IPS DF 6.9 (cell line): Measurements from ENCODE around the gene COA3.
"Not testable (repeated sequence)": the region's sequence is repeated elsewhere in the genome, so short reads cannot be mapped to it uniquely, and the experiment has no call there.

Experiments used
- DNase-seq: peaks from one replicate; pipeline ENCODE4 v3.0.0-alpha.2; 2013; ENCODE audit warnings: low read depth, low spot score
- H3K27ac ChIP-seq: one replicate; pipeline ENCODE4 v1.5.1; 2013; ENCODE audit warnings: low read length, control low read depth
- H3K27me3 ChIP-seq: 2 replicates; pipeline ENCODE4 v1.6.1; 2013; ENCODE audit warnings: mild to moderate bottlenecking, low read length; ENCODE audit not compliant: control insufficient read depth, insufficient read depth
- H3K36me3 ChIP-seq: 2 replicates; pipeline ENCODE4 v1.6.1; 2013; ENCODE audit warnings: low read length; ENCODE audit not compliant: control insufficient read depth, insufficient read depth
- H3K4me1 ChIP-seq: 2 replicates; pipeline ENCODE4 v1.6.1; 2013; ENCODE audit warnings: low read length; ENCODE audit not compliant: control insufficient read depth, insufficient read depth
- H3K4me3 ChIP-seq: 2 replicates; pipeline ENCODE4 v1.5.1; 2013; ENCODE audit warnings: mild to moderate bottlenecking, low read length
- H3K9me3 ChIP-seq: 2 replicates; pipeline ENCODE4 v1.6.1; 2013; ENCODE audit warnings: low read length, inconsistent platforms; ENCODE audit not compliant: control insufficient read depth, insufficient read depth
- WGBS: extraction: QIAGEN DNeasy Blood & Tissue Kit; methylation state at CpG from one replicate; pipeline ENCODE4 v1.1.7; 2013; ENCODE audit warnings: mixed read lengths, missing lambda C conversion rate; ENCODE audit not compliant: insufficient read length, insufficient coverage; 5-methylcytosine and 5-hydroxymethylcytosine counted together

The COA3 gene

GRCh38 chr17:42780851-42781638 is 17.5 kb downstream of the COA3 start:
- no CpG with 5 or more reads among the region's 39 CpGs for WGBS
- Histone ChIP-seq H3K27ac (no peak overlapping the region), H3K27me3 (peaks cover 9% of the 10 kb centered on the region; the same call in 1 of the 2 replicates)

GRCh38 chr17:42779936-42780850 is 18.3 kb downstream of the COA3 start, which contains the start of gene WNK4:
TSS of gene WNK4 (plus strand) at chr17:42780610. CDS start at chr17:42780699, 89 bp downstream.
- peak within 1 kb of the TSS; percentile 59 for H3K4me3 ChIP-seq
- H3K36me3 ChIP-seq = peaks cover 7% of the 10 kb centered on the region
- no peaks in the 10 kb centered on the region for H3K9me3 ChIP-seq
- H3K4me1 ChIP-seq = peaks cover 4% of the 10 kb centered on the region
- no peak within 1 kb of the TSS for H3K27ac ChIP-seq
- H3K27me3 ChIP-seq = peaks cover 9% of the 10 kb centered on the region; the same call in 1 of the 2 replicates
- WGBS = no CpG with 5 or more reads among the region's 65 CpGs
- no peak for DNase-seq

More at GRCh38 chr17:42780851-42781638, 17.5 kb downstream of the COA3 start:
- H3K9me3 ChIP-seq = no peaks in the 10 kb centered on the region
- DNase-seq = no peak
- H3K4me1 ChIP-seq = peaks cover 4% of the 10 kb centered on the region
- H3K4me3 ChIP-seq = peak overlapping the region; percentile 59; the same call in 1 of the 2 replicates
- peaks cover 7% of the 10 kb centered on the region for H3K36me3 ChIP-seq

- Histone ChIP-seq H3K27me3 (peaks cover 9% of the 10 kb centered on the region; the same call in 1 of the 2 replicates), H3K36me3 (peaks cover 7% of the 10 kb centered on the region; the same call in 1 of the 2 replicates), H3K4me3 (no peak overlapping the region), H3K27ac (no peak overlapping the region), H3K9me3 (no peaks in the 10 kb centered on the region), H3K4me1 (peaks cover 4% of the 10 kb centered on the region)
- no CpG with 5 or more reads among the region's 3 CpGs for WGBS
- no peak for DNase-seq
Observed at GRCh38 chr17:42779304-42779935, 19.1 kb downstream of the COA3 start.

- no peaks in the 10 kb centered on the region for H3K9me3 ChIP-seq
- no peak for DNase-seq
- no CpG with 5 or more reads among the region's 5 CpGs for WGBS
- peaks cover 7% of the 10 kb centered on the region; the same call in 1 of the 2 replicates for H3K36me3 ChIP-seq
- no peak overlapping the region for H3K4me3 ChIP-seq
- no peak overlapping the region for H3K27ac ChIP-seq
- peaks cover 9% of the 10 kb centered on the region; the same call in 1 of the 2 replicates for H3K27me3 ChIP-seq
- H3K4me1 ChIP-seq = peaks cover 4% of the 10 kb centered on the region
Observed at GRCh38 chr17:42778570-42778969, 19.9 kb downstream of the COA3 start.

GRCh38 chr17:42775534-42776098 is 22.9 kb downstream of the COA3 start:
- Histone ChIP-seq H3K27me3 (no peaks in the 10 kb centered on the region), H3K9me3 (no peaks in the 10 kb centered on the region), H3K4me3 (no peak overlapping the region), H3K27ac (no peak overlapping the region), H3K36me3 (peaks cover 7% of the 10 kb centered on the region; the same call in 1 of the 2 replicates), H3K4me1 (no peaks in the 10 kb centered on the region)
- no peak for DNase-seq
- no CpG with 5 or more reads among the region's 3 CpGs for WGBS

GRCh38 chr17:42774066-42774745 is 24.3 kb downstream of the COA3 start:
- WGBS = no CpG with 5 or more reads among the region's 3 CpGs
- H3K9me3 ChIP-seq = no peaks in the 10 kb centered on the region
- peak overlapping the region; percentile 94; the same call in 1 of the 2 replicates for H3K4me3 ChIP-seq
- H3K27ac ChIP-seq = no peak overlapping the region
- peaks cover 7% of the 10 kb centered on the region; the same call in 1 of the 2 replicates for H3K36me3 ChIP-seq
- no peaks in the 10 kb centered on the region for H3K4me1 ChIP-seq
- no peaks in the 10 kb centered on the region for H3K27me3 ChIP-seq
- no peak for DNase-seq

- Histone ChIP-seq H3K4me3 (peak within 1 kb of the TSS; percentile 94), H3K9me3 (no peaks in the 10 kb centered on the region), H3K4me1 (no peaks in the 10 kb centered on the region), H3K27ac (no peak within 1 kb of the TSS), H3K27me3 (no peaks in the 10 kb centered on the region), H3K36me3 (peaks cover 4% of the 10 kb centered on the region; the same call in 1 of the 2 replicates)
- WGBS = no CpG with 5 or more reads among the region's 39 CpGs
- no peak for DNase-seq
Observed at GRCh38 chr17:42773290-42774035, 25.0 kb downstream of the COA3 start, which contains the start of gene VPS25. TSS of gene VPS25 (plus strand) at chr17:42773449. CDS start at chr17:42773476, 27 bp downstream.

- no CpG with 5 or more reads among the region's 3 CpGs for WGBS
- Histone ChIP-seq H3K4me1 (no peaks in the 10 kb centered on the region), H3K9me3 (no peaks in the 10 kb centered on the region), H3K27me3 (no peaks in the 10 kb centered on the region), H3K36me3 (peaks cover 3% of the 10 kb centered on the region; the same call in 1 of the 2 replicates), H3K27ac (no peak overlapping the region), H3K4me3 (peak overlapping the region; percentile 94; the same call in 1 of the 2 replicates)
- no peak for DNase-seq
Observed at GRCh38 chr17:42772945-42773289, 25.6 kb downstream of the COA3 start.

- not testable (repeated sequence) for H3K9me3 ChIP-seq, H3K4me3 ChIP-seq, DNase-seq, H3K36me3 ChIP-seq, H3K4me1 ChIP-seq, H3K27me3 ChIP-seq, H3K27ac ChIP-seq
- no CpG with 5 or more reads among the region's 10 CpGs for WGBS
Observed at GRCh38 chr17:42769964-42770363, 28.5 kb downstream of the COA3 start.
